HepG2 (cell line): ENCODE results near the gene TUBA4B. TPM values are rescaled to one million over a fixed set of nuclear protein-coding genes. Genes with fewer than 3 reads are reported as not detected.

Experiments used
- ARID2 ChIP-seq: sonication (generic); formaldehyde crosslinking; IDR thresholded peaks from 2 replicates; pipeline ENCODE4 v1.8.1; 2022; ENCODE audit warnings: mild to moderate bottlenecking, missing genetic modification reagents, borderline replicate concordance
- DBP ChIP-seq: sonication (generic); formaldehyde crosslinking; IDR thresholded peaks from 2 replicates; pipeline ENCODE4 v1.4.0; 2020; ENCODE audit warnings: missing genetic modification reagents; ENCODE audit errors: not compliant biosample characterization
- DMAP1 ChIP-seq: IDR thresholded peaks from 2 replicates; pipeline ENCODE4 v1.6.1; 2016
- EED ChIP-seq: sonication (generic); formaldehyde crosslinking; IDR thresholded peaks from 2 replicates; pipeline ENCODE4 v1.5.0; 2020; ENCODE audit warnings: mild to moderate bottlenecking, missing genetic modification reagents
- GATAD2A ChIP-seq: IDR thresholded peaks from 2 replicates; pipeline ENCODE4 v1.6.1; 2016
- GRHL1 ChIP-seq: sonication (generic); formaldehyde crosslinking; conservative IDR thresholded peaks from 2 replicates; pipeline ENCODE4 v1.8.0; 2022; ENCODE audit warnings: missing genetic modification reagents
- GTF3A ChIP-seq: sonication (generic); formaldehyde crosslinking; conservative IDR thresholded peaks from 2 replicates; pipeline ENCODE4 v1.4.0; 2020; ENCODE audit warnings: mild to moderate bottlenecking, missing genetic modification reagents
- ISX ChIP-seq: sonication (generic); formaldehyde crosslinking; conservative IDR thresholded peaks from 2 replicates; pipeline ENCODE4 v1.5.0; 2020; ENCODE audit warnings: missing genetic modification reagents
- MAF1 ChIP-seq: sonication (generic); formaldehyde crosslinking; IDR thresholded peaks from 2 replicates; pipeline ENCODE4 v1.5.0; 2020; ENCODE audit warnings: missing genetic modification reagents, borderline replicate concordance
- MATR3 ChIP-seq: sonication (generic); formaldehyde crosslinking; IDR thresholded peaks from 2 replicates; pipeline ENCODE4 v1.4.0; 2020; ENCODE audit warnings: missing genetic modification reagents
- NCOA5 ChIP-seq: sonication (generic); formaldehyde crosslinking; IDR thresholded peaks from 2 replicates; pipeline ENCODE4 v1.4.0; 2020; ENCODE audit warnings: missing genetic modification reagents
- NFIB ChIP-seq: sonication (generic); formaldehyde crosslinking; IDR thresholded peaks from 2 replicates; pipeline ENCODE4 v1.9.0; 2021; ENCODE audit warnings: missing genetic modification reagents, mild to moderate bottlenecking, borderline replicate concordance
- RFXANK ChIP-seq: IDR thresholded peaks from 2 replicates; pipeline ENCODE4 v1.6.1; 2016
- RXRA ChIP-seq: sonication (generic); formaldehyde crosslinking; IDR thresholded peaks from 2 replicates; pipeline ENCODE4 v1.5.1; 2020; ENCODE audit warnings: missing genetic modification reagents
- SPEN ChIP-seq: sonication (generic); formaldehyde crosslinking; IDR thresholded peaks from 2 replicates; pipeline ENCODE4 v1.5.1; 2020; ENCODE audit warnings: low read depth, mild to moderate bottlenecking, missing genetic modification reagents
- TBL1XR1 ChIP-seq: fragments of 150-350 bp; IDR thresholded peaks from 2 replicates; pipeline ENCODE4 v1.6.1; 2014; ENCODE audit warnings: borderline replicate concordance, low read length; ENCODE audit not compliant: partially characterized antibody
- TEAD2 ChIP-seq: sonication (generic); formaldehyde crosslinking; IDR thresholded peaks from 2 replicates; pipeline ENCODE4 v1.9.0; 2021; ENCODE audit warnings: missing genetic modification reagents
- ZBTB49 ChIP-seq: sonication (generic); formaldehyde crosslinking; IDR thresholded peaks from 2 replicates; pipeline ENCODE4 v1.4.0; 2020; ENCODE audit warnings: missing genetic modification reagents, borderline replicate concordance
- ZBTB7A ChIP-seq: sonication (generic); formaldehyde crosslinking; IDR thresholded peaks from 2 replicates; pipeline ENCODE4 v1.8.0; 2022; ENCODE audit warnings: mild to moderate bottlenecking, missing genetic modification reagents
- ZNF33B ChIP-seq: sonication (generic); formaldehyde crosslinking; IDR thresholded peaks from 2 replicates; pipeline ENCODE4 v1.5.1; 2020; ENCODE audit warnings: mild to moderate bottlenecking, missing genetic modification reagents
- ZNF350 ChIP-seq: sonication (generic); formaldehyde crosslinking; IDR thresholded peaks from 2 replicates; pipeline ENCODE4 v1.4.0; 2020; ENCODE audit warnings: mild to moderate bottlenecking, low read depth, missing genetic modification reagents, borderline replicate concordance
- ZNF543 ChIP-seq: sonication (generic); formaldehyde crosslinking; IDR thresholded peaks from 2 replicates; pipeline ENCODE4 v1.4.0; 2020; ENCODE audit warnings: mild to moderate bottlenecking, missing genetic modification reagents
- ZNF614 ChIP-seq: IDR thresholded peaks from 2 replicates; pipeline ENCODE4 v1.6.1; 2018; ENCODE audit warnings: missing biosample characterization, missing genetic modification reagents, inconsistent platforms, borderline replicate concordance
- ZNF781 ChIP-seq: sonication (generic); formaldehyde crosslinking; IDR thresholded peaks from 2 replicates; pipeline ENCODE4 v1.5.1; 2020; ENCODE audit warnings: borderline replicate concordance, mild to moderate bottlenecking, missing genetic modification reagents; ENCODE audit errors: not compliant biosample characterization
- ZNF879 ChIP-seq: sonication (generic); formaldehyde crosslinking; IDR thresholded peaks from 2 replicates; pipeline ENCODE4 v1.8.1; 2023; ENCODE audit warnings: missing genetic modification reagents
- ZNF883 ChIP-seq: sonication (generic); formaldehyde crosslinking; IDR thresholded peaks from 2 replicates; pipeline ENCODE4 v1.5.1; 2020; ENCODE audit warnings: mild to moderate bottlenecking, missing genetic modification reagents; ENCODE audit errors: not compliant biosample characterization
- ZNF891 ChIP-seq: sonication (generic); formaldehyde crosslinking; IDR thresholded peaks from 2 replicates; pipeline ENCODE4 v1.5.0; 2020; ENCODE audit warnings: mild to moderate bottlenecking, missing genetic modification reagents
- ZSCAN29 ChIP-seq: sonication (generic); formaldehyde crosslinking; conservative IDR thresholded peaks from 2 replicates; pipeline ENCODE4 v1.4.0; 2020; ENCODE audit warnings: mild to moderate bottlenecking, missing genetic modification reagents
- polyA plus RNA-seq, 8 experiments: library from polyadenylated mRNA; depleted of rRNA in 3 of 8; stranded (reverse) in 7 of 8; unstranded in 1 of 8; fragments of >200 nt; fragmentation: Illumina TruSeq in 4 of 8; extraction: Trizol in 4 of 8; gene quantifications; 2 replicates each; pipeline versions ENCODE4 v1.2.1 to v1.2.3, GENCODE V29; 2011 to 2016; ENCODE audit warnings: low read depth in 4 of 8, missing spikeins in 1 of 8, mixed read lengths in 1 of 8; ENCODE audit not compliant: insufficient read depth in 1 of 8
- total RNA-seq, 5 experiments: library from RNA; depleted of rRNA; stranded (reverse); fragments of >200 nt; fragmentation: Illumina TruSeq; extraction: Trizol; gene quantifications; 2 replicates each; pipeline ENCODE4 v1.2.3, GENCODE V29; 2016; ENCODE audit warnings: low read depth in 1 of 5

Gene TUBA4B
- total and polyA plus RNA-seq, 2 of the 13 experiments (the other 11 are each of a cell fraction or from before 2014, with no cell fraction given), result 0.18 to 0.22 TPM

GRCh38 chr2:219245148-219245898, 7.7 kb upstream of the TUBA4B start, which contains the start of the genes GLB1L and STK16 (continued):
- TF ChIP-seq GRHL1 (CRISPR knock-in tag) (no peak), ISX (no peak; the same call in 1 of the 2 replicates), TEAD2 (CRISPR knock-in tag) (no peak), MATR3 (CRISPR knock-in tag) (no peak), TBL1XR1 (peak; percentile 60), ZNF33B (CRISPR knock-in tag) (no peak; the same call in 1 of the 2 replicates), RFXANK (CRISPR knock-in tag) (peak; percentile 58; the same call in 1 of the 2 replicates), ZBTB7A (peak; percentile 22; the same call in 1 of the 2 replicates), ARID2 (CRISPR knock-in tag) (no peak), NFIB (no peak), SPEN (CRISPR knock-in tag) (peak; percentile 97), ZBTB49 (no peak), ZNF781 (CRISPR knock-in tag) (no peak), ZNF891 (CRISPR knock-in tag) (peak; percentile 94), ZNF543 (CRISPR knock-in tag) (no peak), MAF1 (CRISPR knock-in tag) (0 out of 2 replicates have a peak, but pooled peaks have one; percentile 89), ZSCAN29 (CRISPR knock-in tag) (peak; percentile 72; the same call in 1 of the 2 replicates), GATAD2A (CRISPR knock-in tag) (peak; percentile 78), RXRA (CRISPR knock-in tag) (peak; percentile 94), EED (peak; percentile 96), ZNF883 (CRISPR knock-in tag) (peak; percentile 96), ZNF879 (no peak), DBP (no peak), ZNF350 (CRISPR knock-in tag) (peak; percentile 97), ZNF614 (CRISPR knock-in tag) (no peak; the same call in 1 of the 2 replicates), GTF3A (CRISPR knock-in tag) (peak; percentile 60; the same call in 1 of the 2 replicates), DMAP1 (CRISPR knock-in tag) (peak; percentile 96), NCOA5 (no peak)
